HepG2 (cell line): ENCODE data around the gene RMI2. TPM values are rescaled to one million over a fixed set of nuclear protein-coding genes. Genes with fewer than 3 reads are reported as not detected.
A peak's percentile ranks its signal among the peaks of the same experiment; 100 is the strongest.

ENCODE experiments used
- ADNP ChIP-seq: sonication (generic); formaldehyde crosslinking; IDR thresholded peaks from 2 replicates; pipeline ENCODE4 v1.4.0; 2020; ENCODE audit warnings: missing genetic modification reagents
- HDAC1 ChIP-seq: sonication (generic); formaldehyde crosslinking; IDR thresholded peaks from 2 replicates; pipeline ENCODE4 v1.5.1; 2020; ENCODE audit warnings: mild to moderate bottlenecking, missing genetic modification reagents
- HNRNPH1 ChIP-seq: fragments of 200-400 bp; formaldehyde crosslinking; optimal IDR thresholded peaks from 2 replicates; pipeline ENCODE3; 2017; ENCODE audit warnings: mild to moderate bottlenecking, low read depth, low read length
- MXI1 ChIP-seq: IDR thresholded peaks from 3 replicates; pipeline ENCODE4 v1.6.1; 2012; ENCODE audit warnings: low read depth, low read length, inconsistent platforms, borderline replicate concordance
- NR2F2 ChIP-seq: IDR thresholded peaks from 2 replicates; pipeline ENCODE4 v1.6.1; 2012; ENCODE audit warnings: low read depth, inconsistent platforms, borderline replicate concordance
- PCBP2 ChIP-seq: fragments of 200-400 bp; formaldehyde crosslinking; optimal IDR thresholded peaks from 2 replicates; pipeline ENCODE3; 2018; ENCODE audit warnings: low read length, low read depth; ENCODE audit not compliant: poor library complexity, severe bottlenecking
- PPARG ChIP-seq: conservative IDR thresholded peaks from 2 replicates; pipeline ENCODE4 v1.6.1; 2016; ENCODE audit warnings: missing biosample characterization, missing genetic modification reagents
- ZFP82 ChIP-seq: sonication (generic); formaldehyde crosslinking; IDR thresholded peaks from 2 replicates; pipeline ENCODE4 v1.5.1; 2020; ENCODE audit warnings: mild to moderate bottlenecking, missing genetic modification reagents, borderline replicate concordance
- ZNF382 ChIP-seq: sonication (generic); formaldehyde crosslinking; IDR thresholded peaks from 2 replicates; pipeline ENCODE4 v1.5.0; 2020; ENCODE audit warnings: missing genetic modification reagents, mild to moderate bottlenecking, borderline replicate concordance
- ZNF460 ChIP-seq: sonication (generic); formaldehyde crosslinking; IDR thresholded peaks from 2 replicates; pipeline ENCODE4 v1.5.1; 2020; ENCODE audit warnings: missing genetic modification reagents, mild to moderate bottlenecking, borderline replicate concordance
- ZNF773 ChIP-seq: sonication (generic); formaldehyde crosslinking; IDR thresholded peaks from 2 replicates; pipeline ENCODE4 v1.4.0; 2020; ENCODE audit warnings: missing genetic modification reagents, borderline replicate concordance
- ZSCAN30 ChIP-seq: sonication (generic); formaldehyde crosslinking; IDR thresholded peaks from 2 replicates; pipeline ENCODE4 v1.5.0; 2020; ENCODE audit warnings: mild to moderate bottlenecking, missing genetic modification reagents
- ZZZ3 ChIP-seq: sonication (generic); formaldehyde crosslinking; IDR thresholded peaks from 2 replicates; pipeline ENCODE4 v1.4.0; 2020; ENCODE audit warnings: missing genetic modification reagents, mild to moderate bottlenecking, borderline replicate concordance
- polyA plus RNA-seq, 8 experiments: library from polyadenylated mRNA; depleted of rRNA in 3 of 8; stranded (reverse) in 7 of 8; unstranded in 1 of 8; fragments of >200 nt; fragmentation: Illumina TruSeq in 4 of 8; extraction: Trizol in 4 of 8; gene quantifications; 2 replicates each; pipeline versions ENCODE4 v1.2.1 to v1.2.3, GENCODE V29; 2011 to 2016; ENCODE audit warnings: low read depth in 4 of 8, missing spikeins in 1 of 8, mixed read lengths in 1 of 8; ENCODE audit not compliant: insufficient read depth in 1 of 8
- total RNA-seq, 5 experiments: library from RNA; depleted of rRNA; stranded (reverse); fragments of >200 nt; fragmentation: Illumina TruSeq; extraction: Trizol; gene quantifications; 2 replicates each; pipeline ENCODE4 v1.2.3, GENCODE V29; 2016; ENCODE audit warnings: low read depth in 1 of 5
- TF ChIP-seq, protein P1 (sequence below): IDR thresholded peaks from 2 replicates; pipeline ENCODE4 v1.6.1; 2016; ENCODE audit warnings: low read depth, missing genetic modification reagents, missing compliant biosample characterization
- TF ChIP-seq, protein P2 (sequence below): sonication (generic); formaldehyde crosslinking; IDR thresholded peaks from 2 replicates; pipeline ENCODE4 v1.8.1; 2023; ENCODE audit warnings: mild to moderate bottlenecking, moderate library complexity, missing genetic modification reagents
- TF ChIP-seq, protein P3 (sequence below): sonication (generic); formaldehyde crosslinking; IDR thresholded peaks from 2 replicates; pipeline ENCODE4 v1.5.1; 2020; ENCODE audit warnings: mild to moderate bottlenecking, missing genetic modification reagents, moderate library complexity
- TF ChIP-seq, protein P4 (sequence below): sonication (generic); formaldehyde crosslinking; IDR thresholded peaks from 2 replicates; pipeline ENCODE4 v1.4.0; 2020; ENCODE audit warnings: mild to moderate bottlenecking, missing genetic modification reagents
- TF ChIP-seq, protein P5 (sequence below): sonication (generic); formaldehyde crosslinking; IDR thresholded peaks from 2 replicates; pipeline ENCODE4 v1.4.0; 2020; ENCODE audit warnings: missing genetic modification reagents

RMI2 gene
- total and polyA plus RNA-seq, 2 of the 13 experiments (the other 11 are each of a cell fraction or from before 2014, with no cell fraction given), result 24.5 to 55.7 TPM

DNA sequence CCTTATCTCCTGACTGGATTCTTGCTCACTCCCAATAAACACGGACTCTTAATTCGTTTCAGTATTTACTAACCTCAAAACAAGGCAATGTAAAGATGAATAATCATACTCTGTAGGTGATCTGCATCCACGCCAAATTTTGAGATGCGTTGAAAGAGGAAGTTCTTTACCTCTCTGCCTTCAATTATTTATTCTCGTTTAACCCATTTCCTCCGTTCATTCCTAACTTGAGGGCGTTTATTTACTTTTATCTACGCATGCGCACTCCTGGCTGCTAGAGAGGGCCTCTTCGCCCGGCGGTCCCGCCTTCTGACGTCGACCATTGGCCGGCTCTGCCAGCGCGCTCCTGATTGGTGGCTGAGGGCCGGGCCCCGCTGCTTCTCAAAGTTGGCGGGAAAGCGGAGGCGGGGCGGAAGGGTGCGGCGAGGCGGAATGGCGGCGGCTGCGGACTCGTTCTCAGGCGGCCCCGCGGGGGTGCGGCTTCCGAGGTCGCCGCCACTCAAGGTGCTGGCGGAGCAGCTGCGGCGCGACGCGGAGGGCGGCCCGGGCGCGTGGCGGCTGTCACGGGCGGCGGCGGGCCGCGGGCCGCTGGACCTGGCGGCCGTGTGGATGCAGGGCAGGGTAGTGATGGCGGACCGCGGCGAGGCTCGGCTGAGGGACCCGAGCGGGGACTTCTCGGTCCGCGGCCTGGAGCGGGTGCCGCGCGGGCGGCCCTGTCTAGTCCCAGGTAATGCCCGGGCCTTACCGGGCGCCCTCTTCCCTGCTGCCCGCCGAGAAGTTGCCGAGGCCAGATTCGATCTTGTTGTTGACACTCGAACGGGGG, at the start of gene RMI2 (continued):
- TF ChIP-seq, protein P1, sequence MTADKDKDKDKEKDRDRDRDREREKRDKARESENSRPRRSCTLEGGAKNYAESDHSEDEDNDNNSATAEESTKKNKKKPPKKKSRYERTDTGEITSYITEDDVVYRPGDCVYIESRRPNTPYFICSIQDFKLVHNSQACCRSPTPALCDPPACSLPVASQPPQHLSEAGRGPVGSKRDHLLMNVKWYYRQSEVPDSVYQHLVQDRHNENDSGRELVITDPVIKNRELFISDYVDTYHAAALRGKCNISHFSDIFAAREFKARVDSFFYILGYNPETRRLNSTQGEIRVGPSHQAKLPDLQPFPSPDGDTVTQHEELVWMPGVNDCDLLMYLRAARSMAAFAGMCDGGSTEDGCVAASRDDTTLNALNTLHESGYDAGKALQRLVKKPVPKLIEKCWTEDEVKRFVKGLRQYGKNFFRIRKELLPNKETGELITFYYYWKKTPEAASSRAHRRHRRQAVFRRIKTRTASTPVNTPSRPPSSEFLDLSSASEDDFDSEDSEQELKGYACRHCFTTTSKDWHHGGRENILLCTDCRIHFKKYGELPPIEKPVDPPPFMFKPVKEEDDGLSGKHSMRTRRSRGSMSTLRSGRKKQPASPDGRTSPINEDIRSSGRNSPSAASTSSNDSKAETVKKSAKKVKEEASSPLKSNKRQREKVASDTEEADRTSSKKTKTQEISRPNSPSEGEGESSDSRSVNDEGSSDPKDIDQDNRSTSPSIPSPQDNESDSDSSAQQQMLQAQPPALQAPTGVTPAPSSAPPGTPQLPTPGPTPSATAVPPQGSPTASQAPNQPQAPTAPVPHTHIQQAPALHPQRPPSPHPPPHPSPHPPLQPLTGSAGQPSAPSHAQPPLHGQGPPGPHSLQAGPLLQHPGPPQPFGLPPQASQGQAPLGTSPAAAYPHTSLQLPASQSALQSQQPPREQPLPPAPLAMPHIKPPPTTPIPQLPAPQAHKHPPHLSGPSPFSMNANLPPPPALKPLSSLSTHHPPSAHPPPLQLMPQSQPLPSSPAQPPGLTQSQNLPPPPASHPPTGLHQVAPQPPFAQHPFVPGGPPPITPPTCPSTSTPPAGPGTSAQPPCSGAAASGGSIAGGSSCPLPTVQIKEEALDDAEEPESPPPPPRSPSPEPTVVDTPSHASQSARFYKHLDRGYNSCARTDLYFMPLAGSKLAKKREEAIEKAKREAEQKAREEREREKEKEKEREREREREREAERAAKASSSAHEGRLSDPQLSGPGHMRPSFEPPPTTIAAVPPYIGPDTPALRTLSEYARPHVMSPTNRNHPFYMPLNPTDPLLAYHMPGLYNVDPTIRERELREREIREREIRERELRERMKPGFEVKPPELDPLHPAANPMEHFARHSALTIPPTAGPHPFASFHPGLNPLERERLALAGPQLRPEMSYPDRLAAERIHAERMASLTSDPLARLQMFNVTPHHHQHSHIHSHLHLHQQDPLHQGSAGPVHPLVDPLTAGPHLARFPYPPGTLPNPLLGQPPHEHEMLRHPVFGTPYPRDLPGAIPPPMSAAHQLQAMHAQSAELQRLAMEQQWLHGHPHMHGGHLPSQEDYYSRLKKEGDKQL, result no peak
- TF ChIP-seq ZFP82 (CRISPR knock-in tag), result no peak; the same call in 1 of the 2 replicates
- TF ChIP-seq PCBP2, result no peak
- no peak for TF ChIP-seq ADNP (CRISPR knock-in tag)
- TF ChIP-seq, protein P2, sequence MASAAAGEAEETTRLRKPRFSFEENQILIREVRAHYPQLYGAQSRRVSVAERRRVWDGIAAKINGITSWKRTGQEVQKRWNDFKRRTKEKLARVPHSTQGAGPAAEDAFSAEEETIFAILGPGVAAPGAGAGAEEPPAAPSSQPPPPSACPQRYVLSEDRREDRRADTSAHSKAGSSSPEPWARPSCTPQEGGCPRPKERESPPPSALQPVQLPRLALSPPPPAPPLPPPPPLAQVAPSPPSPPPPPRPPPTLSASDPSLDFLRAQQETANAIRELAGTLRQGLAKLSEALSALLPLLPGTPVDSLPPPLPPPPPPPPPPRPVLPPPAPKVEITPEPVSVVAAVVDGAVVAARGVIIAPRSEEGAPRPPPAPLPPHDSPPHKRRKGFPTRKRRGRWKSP (CRISPR knock-in tag), result peak; percentile 86; the same call in 1 of the 2 replicates
- no peak; the same call in 1 of the 2 replicates for TF ChIP-seq NR2F2
- no peak for TF ChIP-seq HNRNPH1
- TF ChIP-seq, protein P3, sequence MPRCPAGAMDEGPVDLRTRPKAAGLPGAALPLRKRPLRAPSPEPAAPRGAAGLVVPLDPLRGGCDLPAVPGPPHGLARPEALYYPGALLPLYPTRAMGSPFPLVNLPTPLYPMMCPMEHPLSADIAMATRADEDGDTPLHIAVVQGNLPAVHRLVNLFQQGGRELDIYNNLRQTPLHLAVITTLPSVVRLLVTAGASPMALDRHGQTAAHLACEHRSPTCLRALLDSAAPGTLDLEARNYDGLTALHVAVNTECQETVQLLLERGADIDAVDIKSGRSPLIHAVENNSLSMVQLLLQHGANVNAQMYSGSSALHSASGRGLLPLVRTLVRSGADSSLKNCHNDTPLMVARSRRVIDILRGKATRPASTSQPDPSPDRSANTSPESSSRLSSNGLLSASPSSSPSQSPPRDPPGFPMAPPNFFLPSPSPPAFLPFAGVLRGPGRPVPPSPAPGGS, result peak; percentile 95; the same call in 1 of the 2 replicates
- 0 out of 2 replicates have a peak, but pooled peaks have one; percentile 75 for TF ChIP-seq ZNF773 (CRISPR knock-in tag)
- TF ChIP-seq PPARG, result peak; percentile 61; the same call in 1 of the 2 replicates
- TF ChIP-seq ZSCAN30 (CRISPR knock-in tag), result no peak
- TF ChIP-seq, protein P4, sequence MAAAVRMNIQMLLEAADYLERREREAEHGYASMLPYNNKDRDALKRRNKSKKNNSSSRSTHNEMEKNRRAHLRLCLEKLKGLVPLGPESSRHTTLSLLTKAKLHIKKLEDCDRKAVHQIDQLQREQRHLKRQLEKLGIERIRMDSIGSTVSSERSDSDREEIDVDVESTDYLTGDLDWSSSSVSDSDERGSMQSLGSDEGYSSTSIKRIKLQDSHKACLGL, result peak; percentile 87
- TF ChIP-seq MXI1, result peak; percentile 96; the same call in 2 of the 3 replicates
- no peak for TF ChIP-seq ZNF460
- no peak for TF ChIP-seq ZNF382 (CRISPR knock-in tag)
- no peak for TF ChIP-seq ZZZ3 (CRISPR knock-in tag)
- TF ChIP-seq HDAC1 (CRISPR knock-in tag), result peak; percentile 100
- TF ChIP-seq, protein P5, sequence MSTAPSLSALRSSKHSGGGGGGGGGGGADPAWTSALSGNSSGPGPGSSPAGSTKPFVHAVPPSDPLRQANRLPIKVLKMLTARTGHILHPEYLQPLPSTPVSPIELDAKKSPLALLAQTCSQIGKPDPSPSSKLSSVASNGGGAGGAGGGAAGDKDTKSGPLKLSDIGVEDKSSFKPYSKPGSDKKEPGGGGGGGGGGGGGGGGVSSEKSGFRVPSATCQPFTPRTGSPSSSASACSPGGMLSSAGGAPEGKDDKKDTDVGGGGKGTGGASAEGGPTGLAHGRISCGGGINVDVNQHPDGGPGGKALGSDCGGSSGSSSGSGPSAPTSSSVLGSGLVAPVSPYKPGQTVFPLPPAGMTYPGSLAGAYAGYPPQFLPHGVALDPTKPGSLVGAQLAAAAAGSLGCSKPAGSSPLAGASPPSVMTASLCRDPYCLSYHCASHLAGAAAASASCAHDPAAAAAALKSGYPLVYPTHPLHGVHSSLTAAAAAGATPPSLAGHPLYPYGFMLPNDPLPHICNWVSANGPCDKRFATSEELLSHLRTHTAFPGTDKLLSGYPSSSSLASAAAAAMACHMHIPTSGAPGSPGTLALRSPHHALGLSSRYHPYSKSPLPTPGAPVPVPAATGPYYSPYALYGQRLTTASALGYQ (CRISPR knock-in tag), result peak; percentile 80; the same call in 1 of the 2 replicates
